Uterus (tissue), 2 donors: Measurements from ENCODE around the gene C19orf44.

Source experiments
- POLR2A ChIP-seq, 2 donors: fragments of 450-650 bp; IDR thresholded peaks; one replicate each; pipeline ENCODE4 v1.6.1; 2016; ENCODE audit warnings: antibody characterized with exemption in 2 of 2, mild to moderate bottlenecking in 1 of 2, moderate library complexity in 1 of 2
- TF ChIP-seq, protein P1 (sequence below), 4 experiments: fragments of 200-600 bp in 2 of 4; fragments of 450-650 bp in 2 of 4; sonication (generic) in 2 of 4; IDR thresholded peaks; one replicate each; pipeline ENCODE4 v1.5.1; 2016 to 2019; ENCODE audit warnings: antibody characterized with exemption in 4 of 4, mild to moderate bottlenecking in 2 of 4, moderate library complexity in 1 of 4

DNA sequence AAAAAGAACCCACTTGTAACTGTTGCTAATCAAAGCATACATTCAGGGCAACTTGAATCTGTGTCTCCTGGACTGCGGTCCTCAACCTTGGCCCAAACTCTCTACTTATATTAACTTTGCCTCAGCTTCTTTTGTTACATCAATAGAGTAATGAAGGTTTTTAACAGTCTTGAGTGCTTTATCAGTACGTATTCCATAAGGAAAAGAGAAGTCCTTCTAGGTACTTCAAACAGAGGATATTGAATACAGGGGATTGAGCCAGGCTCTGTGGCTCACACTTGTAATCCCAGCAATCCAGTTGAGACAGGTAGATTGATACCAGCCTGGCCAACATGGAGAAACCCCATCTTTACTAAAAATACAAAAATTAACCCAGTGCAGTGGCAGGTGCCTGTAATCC lies 23.2 kb upstream of the C19orf44 start:
- TF ChIP-seq, protein P1, sequence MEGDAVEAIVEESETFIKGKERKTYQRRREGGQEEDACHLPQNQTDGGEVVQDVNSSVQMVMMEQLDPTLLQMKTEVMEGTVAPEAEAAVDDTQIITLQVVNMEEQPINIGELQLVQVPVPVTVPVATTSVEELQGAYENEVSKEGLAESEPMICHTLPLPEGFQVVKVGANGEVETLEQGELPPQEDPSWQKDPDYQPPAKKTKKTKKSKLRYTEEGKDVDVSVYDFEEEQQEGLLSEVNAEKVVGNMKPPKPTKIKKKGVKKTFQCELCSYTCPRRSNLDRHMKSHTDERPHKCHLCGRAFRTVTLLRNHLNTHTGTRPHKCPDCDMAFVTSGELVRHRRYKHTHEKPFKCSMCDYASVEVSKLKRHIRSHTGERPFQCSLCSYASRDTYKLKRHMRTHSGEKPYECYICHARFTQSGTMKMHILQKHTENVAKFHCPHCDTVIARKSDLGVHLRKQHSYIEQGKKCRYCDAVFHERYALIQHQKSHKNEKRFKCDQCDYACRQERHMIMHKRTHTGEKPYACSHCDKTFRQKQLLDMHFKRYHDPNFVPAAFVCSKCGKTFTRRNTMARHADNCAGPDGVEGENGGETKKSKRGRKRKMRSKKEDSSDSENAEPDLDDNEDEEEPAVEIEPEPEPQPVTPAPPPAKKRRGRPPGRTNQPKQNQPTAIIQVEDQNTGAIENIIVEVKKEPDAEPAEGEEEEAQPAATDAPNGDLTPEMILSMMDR (IDR thresholded peaks at IDR 0.05), result no peak
- no peak for TF ChIP-seq POLR2A (IDR thresholded peaks at IDR 0.05)
